ENCODE data around the gene SLC38A2. TPM values are rescaled to one million over a fixed set of nuclear protein-coding genes. Genes with fewer than 3 reads are reported as not detected.
A peak's percentile ranks its signal among the peaks of the same experiment; 100 is the strongest.

The SLC38A2 gene
- total RNA-seq, 1 donor from 2014 or later: 348 TPM

GRCh38 chr12:46378530-46378929 lies 6.0 kb upstream of the SLC38A2 start:
- peaks cover 15% of the 10 kb centered on the region for H3K4me1 ChIP-seq
- peaks cover 9% of the 10 kb centered on the region for H3K27me3 ChIP-seq
- no peaks in the 10 kb centered on the region for H3K79me2 ChIP-seq (ENCODE audit: low read depth)
- no peak overlapping the region for H3K4me2 ChIP-seq
- H3K9me3 ChIP-seq (ENCODE audit: low read depth): no peaks in the 10 kb centered on the region
- H3K27ac ChIP-seq: no peak overlapping the region
- no peak overlapping the region for H3K9ac ChIP-seq
- Mint-ChIP-seq H3K36me3 (no peaks in the 10 kb centered on the region), H3K27ac (no peak overlapping the region), H3K27me3 (ENCODE audit: insufficient read depth, low read depth) (peaks cover 24% of the 10 kb centered on the region), H3K9me3 (no peaks in the 10 kb centered on the region), H3K4me3 (no peak overlapping the region), H3K4me1 (peaks cover 15% of the 10 kb centered on the region)
- H3F3A ChIP-seq (ENCODE audit: low read depth): peaks cover 25% of the 10 kb centered on the region
- H3K4me3 ChIP-seq: no peak overlapping the region
- TF ChIP-seq EZH2 (IDR thresholded peaks at IDR 0.05) (no peak), EZH2phosphoT487 (IDR thresholded peaks at IDR 0.05) (no peak), CTCF (IDR thresholded peaks at IDR 0.05) (no peak)
- no peak for DNase-seq (ENCODE audit: low spot score)
- no peaks in the 10 kb centered on the region for H3K36me3 ChIP-seq
- H4K20me1 ChIP-seq (ENCODE audit: low read depth): no peaks in the 10 kb centered on the region
- no peak overlapping the region for H2AFZ ChIP-seq (replicated peaks)

- Mint-ChIP-seq H3K4me1 (peaks cover 18% of the 10 kb centered on the region), H3K9me3 (no peaks in the 10 kb centered on the region), H3K27me3 (ENCODE audit: insufficient read depth, low read depth) (peaks cover 29% of the 10 kb centered on the region), H3K27ac (peak overlapping the region; percentile 4), H3K36me3 (no peaks in the 10 kb centered on the region), H3K4me3 (no peak overlapping the region)
- no peaks in the 10 kb centered on the region for H3K79me2 ChIP-seq (ENCODE audit: low read depth)
- no peaks in the 10 kb centered on the region for H3K9me3 ChIP-seq (ENCODE audit: low read depth)
- H3K36me3 ChIP-seq: no peaks in the 10 kb centered on the region
- no peak overlapping the region for H3K9ac ChIP-seq
- H3K4me3 ChIP-seq: no peak overlapping the region
- peaks cover 9% of the 10 kb centered on the region for H3K27me3 ChIP-seq
- no peak overlapping the region for H2AFZ ChIP-seq (replicated peaks)
- H3K4me2 ChIP-seq: no peak overlapping the region
- no peak for TF ChIP-seq EZH2 (IDR thresholded peaks at IDR 0.05)
- no peak for TF ChIP-seq CTCF (IDR thresholded peaks at IDR 0.05)
- no peak for TF ChIP-seq EZH2phosphoT487 (IDR thresholded peaks at IDR 0.05)
- H3F3A ChIP-seq (ENCODE audit: low read depth): peaks cover 28% of the 10 kb centered on the region
- H4K20me1 ChIP-seq (ENCODE audit: low read depth): no peaks in the 10 kb centered on the region
- H3K4me1 ChIP-seq: peaks cover 13% of the 10 kb centered on the region
- DNase-seq (ENCODE audit: low spot score): no peak
- no peak overlapping the region for H3K27ac ChIP-seq
These were observed 5.1 kb upstream of the SLC38A2 start for GRCh38 chr12:46377678-46378077.

GRCh38 chr12:46376579-46376978 lies 4.0 kb upstream of the SLC38A2 start:
- H3K27ac ChIP-seq: no peak overlapping the region
- DNase-seq (ENCODE audit: low spot score): no peak
- H3K27me3 Mint-ChIP-seq (ENCODE audit: insufficient read depth, low read depth): peaks cover 29% of the 10 kb centered on the region

More at GRCh38 chr12:46376579-46376978, 4.0 kb upstream of the SLC38A2 start:
- Histone ChIP-seq H3K4me2 (no peak overlapping the region), H4K20me1 (ENCODE audit: low read depth) (no peaks in the 10 kb centered on the region), H3K27me3 (peaks cover 9% of the 10 kb centered on the region), H3K36me3 (no peaks in the 10 kb centered on the region), H3F3A (ENCODE audit: low read depth) (peaks cover 17% of the 10 kb centered on the region), H3K4me3 (no peak overlapping the region), H2AFZ (replicated peaks) (no peak overlapping the region), H3K79me2 (ENCODE audit: low read depth) (peaks cover 10% of the 10 kb centered on the region), H3K9ac (no peak overlapping the region), H3K9me3 (ENCODE audit: low read depth) (no peaks in the 10 kb centered on the region), H3K4me1 (peaks cover 9% of the 10 kb centered on the region)
- no peaks in the 10 kb centered on the region for H3K36me3 Mint-ChIP-seq
- no peaks in the 10 kb centered on the region for H3K9me3 Mint-ChIP-seq
- H3K27ac Mint-ChIP-seq: no peak overlapping the region
- no peak overlapping the region for H3K4me3 Mint-ChIP-seq
- TF ChIP-seq EZH2phosphoT487 (IDR thresholded peaks at IDR 0.05) (no peak), EZH2 (IDR thresholded peaks at IDR 0.05) (no peak), CTCF (IDR thresholded peaks at IDR 0.05) (no peak)
- H3K4me1 Mint-ChIP-seq: peaks cover 13% of the 10 kb centered on the region

Data from neural progenitor cell (in vitro differentiated cells).